Fibroblast of pulmonary artery (primary cell): Measurements from ENCODE around the gene ATXN7L1.

ENCODE experiments used
- DNase-seq: peaks from one replicate; pipeline ENCODE4 v3.0.0-alpha.2; 2010; ENCODE audit warnings: low read depth
- H3K4me3 ChIP-seq: replicated peaks from 2 replicates; pipeline ENCODE4 v1.5.1; 2011; ENCODE audit warnings: low read depth, mild to moderate bottlenecking, control low read depth, low read length, moderate library complexity
- TF ChIP-seq, protein P1 (sequence below): IDR thresholded peaks from 2 replicates; pipeline ENCODE4 v1.5.1; 2011; ENCODE audit warnings: mild to moderate bottlenecking, control low read depth, low read length, inconsistent platforms; ENCODE audit errors: missing control alignments

The ATXN7L1 gene

DNA sequence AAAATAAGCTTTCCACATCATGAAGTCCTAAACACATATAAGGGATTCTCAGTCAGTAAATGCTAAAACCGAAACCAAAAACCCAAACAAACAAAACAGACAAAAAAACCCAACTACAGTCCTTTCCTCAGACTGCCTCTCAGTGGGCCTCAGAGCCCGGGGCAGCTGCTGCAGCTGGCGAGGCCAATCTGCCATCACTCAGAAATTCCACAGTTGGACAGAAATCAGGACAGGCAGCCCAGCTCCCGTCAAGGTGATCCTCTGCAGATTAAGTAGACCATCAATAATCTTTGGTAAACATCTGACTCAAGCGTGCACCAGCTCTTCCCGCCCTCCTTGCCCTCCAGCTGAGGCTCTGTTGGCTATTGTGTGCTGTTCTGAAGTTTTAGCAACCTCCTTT, 142.2 kb downstream of the ATXN7L1 start:
- TF ChIP-seq, protein P1, sequence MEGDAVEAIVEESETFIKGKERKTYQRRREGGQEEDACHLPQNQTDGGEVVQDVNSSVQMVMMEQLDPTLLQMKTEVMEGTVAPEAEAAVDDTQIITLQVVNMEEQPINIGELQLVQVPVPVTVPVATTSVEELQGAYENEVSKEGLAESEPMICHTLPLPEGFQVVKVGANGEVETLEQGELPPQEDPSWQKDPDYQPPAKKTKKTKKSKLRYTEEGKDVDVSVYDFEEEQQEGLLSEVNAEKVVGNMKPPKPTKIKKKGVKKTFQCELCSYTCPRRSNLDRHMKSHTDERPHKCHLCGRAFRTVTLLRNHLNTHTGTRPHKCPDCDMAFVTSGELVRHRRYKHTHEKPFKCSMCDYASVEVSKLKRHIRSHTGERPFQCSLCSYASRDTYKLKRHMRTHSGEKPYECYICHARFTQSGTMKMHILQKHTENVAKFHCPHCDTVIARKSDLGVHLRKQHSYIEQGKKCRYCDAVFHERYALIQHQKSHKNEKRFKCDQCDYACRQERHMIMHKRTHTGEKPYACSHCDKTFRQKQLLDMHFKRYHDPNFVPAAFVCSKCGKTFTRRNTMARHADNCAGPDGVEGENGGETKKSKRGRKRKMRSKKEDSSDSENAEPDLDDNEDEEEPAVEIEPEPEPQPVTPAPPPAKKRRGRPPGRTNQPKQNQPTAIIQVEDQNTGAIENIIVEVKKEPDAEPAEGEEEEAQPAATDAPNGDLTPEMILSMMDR, result no peak
- DNase-seq, result no peak
- no peak overlapping the region for H3K4me3 ChIP-seq

DNA sequence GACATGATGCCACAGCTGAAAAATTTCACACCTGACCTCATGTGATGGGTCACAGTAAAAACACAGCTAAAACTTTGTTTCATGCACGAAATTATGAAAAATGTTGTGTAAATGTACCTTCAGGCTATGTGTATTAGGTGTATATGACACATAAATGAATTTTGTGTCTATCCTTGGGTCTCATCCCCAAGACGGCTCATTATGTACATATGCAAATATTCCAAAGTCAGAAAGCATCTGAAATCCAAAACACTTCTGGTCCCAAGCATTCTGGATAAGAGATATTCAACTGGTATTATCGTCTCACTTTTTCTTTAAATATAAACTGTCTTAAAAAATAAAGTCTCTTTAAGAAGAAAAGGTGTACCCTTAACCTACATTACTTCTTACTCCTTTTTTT, 145.4 kb downstream of the ATXN7L1 start:
- H3K4me3 ChIP-seq, result no peak overlapping the region
- TF ChIP-seq, protein P1, result no peak
- no peak for DNase-seq

DNA sequence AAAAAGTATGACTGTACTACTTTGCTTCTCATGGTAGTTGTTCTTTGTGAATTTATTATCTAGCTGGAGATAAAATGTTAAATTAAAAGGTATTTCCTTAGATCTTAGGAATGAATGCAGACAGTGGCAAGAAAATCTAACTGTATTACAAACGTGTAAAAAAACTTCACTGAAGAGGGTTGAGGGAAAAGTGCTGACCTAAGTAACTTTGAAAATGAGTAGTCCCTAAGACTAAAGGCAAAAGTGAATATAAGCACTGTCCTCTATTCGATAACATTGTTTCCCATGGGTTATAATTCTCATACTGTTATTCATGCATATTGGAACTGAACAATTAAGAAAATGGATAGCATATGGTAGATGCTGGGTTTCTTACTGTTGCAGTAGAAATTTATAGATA, 148.4 kb downstream of the ATXN7L1 start:
- no peak for DNase-seq
- TF ChIP-seq, protein P1, result no peak
- H3K4me3 ChIP-seq, result no peak overlapping the region

DNA sequence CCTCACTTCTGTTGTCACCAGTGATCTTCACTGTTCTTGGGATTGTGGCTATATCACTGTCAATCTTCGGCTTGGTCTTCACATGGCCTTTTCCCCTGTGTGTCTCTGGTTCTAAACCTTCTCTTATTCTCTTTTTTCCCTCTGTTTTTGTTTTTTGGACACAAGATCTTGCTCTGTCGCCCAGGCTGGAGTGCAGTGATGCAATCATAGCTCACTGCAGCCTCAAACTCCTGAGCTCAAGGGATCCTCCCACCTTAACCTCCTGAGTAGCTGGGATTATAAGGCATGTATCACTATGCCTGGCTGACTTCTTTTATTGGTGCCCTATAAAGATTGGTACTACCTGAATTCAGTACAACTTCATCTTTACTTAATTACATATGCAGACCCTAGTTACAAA, 151.7 kb downstream of the ATXN7L1 start:
- no peak for DNase-seq
- TF ChIP-seq, protein P1, result no peak
- no peak overlapping the region for H3K4me3 ChIP-seq

DNA sequence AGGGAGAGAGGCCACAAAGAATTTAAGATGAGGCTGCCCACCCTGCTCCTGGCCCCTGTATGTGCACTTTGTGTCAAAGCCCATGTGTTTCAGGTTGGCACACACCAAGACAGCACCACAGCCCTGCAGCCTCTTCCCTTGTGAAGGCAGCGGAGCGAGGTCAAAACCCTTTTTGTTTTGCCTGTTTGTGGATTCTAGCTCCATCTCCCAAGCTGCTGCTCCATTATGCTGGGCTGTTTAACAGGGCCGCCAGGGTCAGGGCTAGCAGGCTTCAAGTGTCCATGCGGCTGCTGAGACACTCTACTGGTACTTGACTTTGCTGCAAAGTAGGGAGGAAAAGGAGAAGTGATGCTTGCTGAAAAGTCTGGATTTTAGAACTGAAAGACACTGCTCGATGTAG, 152.8 kb downstream of the ATXN7L1 start:
- no peak for DNase-seq
- H3K4me3 ChIP-seq, result no peak overlapping the region
- TF ChIP-seq, protein P1, result no peak

DNA sequence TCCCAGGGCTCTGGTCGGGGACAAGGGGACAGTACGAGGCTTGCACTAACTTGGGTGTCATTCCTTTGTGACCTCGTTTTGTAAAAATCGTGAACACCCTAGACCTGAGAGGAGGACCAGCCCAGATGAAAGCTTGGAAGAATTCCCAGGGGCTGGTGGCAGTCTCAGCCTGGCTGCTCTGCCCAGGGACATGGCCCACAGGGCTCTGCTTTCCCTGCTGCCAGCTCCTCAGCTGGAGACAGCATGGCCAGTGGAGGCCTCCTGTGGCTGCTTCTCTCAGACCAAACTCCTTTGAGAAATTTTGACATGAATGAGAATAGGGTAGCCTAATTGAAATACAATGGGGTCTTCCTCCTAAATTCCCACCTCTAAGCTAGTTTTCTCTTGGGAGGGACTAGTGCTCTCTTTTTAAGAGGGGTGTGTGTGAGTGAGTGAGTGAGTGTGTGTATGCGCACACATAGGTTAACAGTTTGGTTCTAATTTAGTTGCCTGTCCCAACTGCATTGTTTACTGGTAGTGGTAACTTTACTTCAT, 154.8 kb downstream of the ATXN7L1 start:
- TF ChIP-seq, protein P1, result no peak
- DNase-seq, result no peak
- no peak overlapping the region for H3K4me3 ChIP-seq

DNA sequence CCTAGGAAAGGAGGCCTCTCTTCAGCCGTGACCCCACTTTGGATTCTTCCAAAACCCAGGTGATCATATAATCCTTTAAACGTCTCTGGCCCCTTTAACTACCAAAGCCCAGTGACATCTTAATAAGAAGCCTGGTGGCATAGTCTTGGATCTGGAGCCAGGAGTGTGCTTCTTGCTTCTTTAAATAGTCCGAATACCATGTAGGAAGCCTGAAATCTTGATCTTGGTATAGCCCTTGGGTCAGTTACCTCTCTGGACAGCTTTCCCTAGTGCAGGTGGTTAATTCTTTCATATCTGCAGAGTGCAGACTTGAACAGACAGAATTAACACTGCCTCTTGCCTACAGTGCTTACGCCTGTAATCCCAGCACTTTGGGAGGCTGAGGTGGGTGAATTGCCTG, 156.5 kb downstream of the ATXN7L1 start:
- H3K4me3 ChIP-seq, result no peak overlapping the region
- TF ChIP-seq, protein P1, result no peak
- DNase-seq, result no peak
